H1 (cell line): Measurements from ENCODE around the gene ACBD4.

Experiments used
- CTCF ChIP-seq, 3 experiments: IDR thresholded peaks; 1 replicate in 2 of 3; 2 replicates in 1 of 3; pipeline versions ENCODE4 v1.5.1 to v1.6.1; 2011; ENCODE audit warnings: low read length in 3 of 3, mild to moderate bottlenecking in 3 of 3, inconsistent platforms in 2 of 3, low read depth in 1 of 3, moderate library complexity in 1 of 3; ENCODE audit not compliant: insufficient read depth in 1 of 3; ENCODE audit errors: control extremely low read depth in 1 of 3
- GABPA ChIP-seq: IDR thresholded peaks from 2 replicates; pipeline ENCODE4 v1.6.1; 2011; ENCODE audit warnings: mild to moderate bottlenecking, low read length, moderate library complexity, borderline replicate concordance; ENCODE audit not compliant: insufficient read depth
- SP2 ChIP-seq: IDR thresholded peaks from 2 replicates; pipeline ENCODE4 v1.6.1; 2012; ENCODE audit warnings: mild to moderate bottlenecking, low read length, inconsistent platforms
- YY1 ChIP-seq: IDR thresholded peaks from 2 replicates; pipeline ENCODE4 v1.6.1; 2011; ENCODE audit warnings: low read depth, mild to moderate bottlenecking, low read length

GRCh38 chr17:45123930-45124796 is 11.3 kb upstream of the ACBD4 start:
- no peak for TF ChIP-seq GABPA
- no peak for TF ChIP-seq SP2
- no peak for TF ChIP-seq CTCF (IDR thresholded peaks at IDR 0.05; ENCODE audit: control extremely low read depth in 1 of 3, insufficient read depth in 1 of 3, low read depth in 1 of 3, low read length in 3 of 3)
- TF ChIP-seq YY1, result no peak
